LNCaP clone FGC (cell line): ENCODE results near the gene NUDT1.

Source experiments
- DNase-seq: peaks from one replicate; pipeline ENCODE4 v3.0.0-alpha.2; 2011; ENCODE audit warnings: low read depth
- H3K4me3 ChIP-seq: 2 replicates; pipeline ENCODE4 v1.5.1; 2011; ENCODE audit warnings: mild to moderate bottlenecking, low read depth, low read length, control low read depth
- TF ChIP-seq, protein P1 (sequence below): IDR thresholded peaks from 2 replicates; pipeline ENCODE4 v1.5.1; 2012; ENCODE audit warnings: mild to moderate bottlenecking; ENCODE audit not compliant: control insufficient read depth, insufficient read depth; ENCODE audit errors: extremely low read depth

The NUDT1 gene

DNA sequence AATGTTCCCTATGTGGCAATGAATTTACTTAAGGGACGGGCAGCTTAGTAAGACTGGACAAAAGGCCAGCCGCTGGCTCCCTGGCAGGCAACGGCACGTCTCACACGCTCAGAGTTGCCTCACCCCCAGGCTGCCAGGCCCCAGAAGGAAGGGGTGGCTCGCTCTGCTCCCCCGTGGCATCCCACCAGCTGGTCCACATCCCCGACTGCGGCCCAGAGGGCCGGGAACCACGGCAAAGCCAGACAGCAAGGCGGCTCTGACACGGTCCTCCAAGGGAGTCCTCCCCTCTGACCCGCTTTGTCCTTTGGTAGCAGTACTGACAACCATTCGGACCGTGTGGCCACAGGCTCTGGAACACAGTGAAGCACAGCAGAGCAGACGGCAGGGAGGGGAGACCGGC lies 34.1 kb downstream of the NUDT1 start:
- H3K4me3 ChIP-seq = no peak overlapping the region
- TF ChIP-seq, protein P1, sequence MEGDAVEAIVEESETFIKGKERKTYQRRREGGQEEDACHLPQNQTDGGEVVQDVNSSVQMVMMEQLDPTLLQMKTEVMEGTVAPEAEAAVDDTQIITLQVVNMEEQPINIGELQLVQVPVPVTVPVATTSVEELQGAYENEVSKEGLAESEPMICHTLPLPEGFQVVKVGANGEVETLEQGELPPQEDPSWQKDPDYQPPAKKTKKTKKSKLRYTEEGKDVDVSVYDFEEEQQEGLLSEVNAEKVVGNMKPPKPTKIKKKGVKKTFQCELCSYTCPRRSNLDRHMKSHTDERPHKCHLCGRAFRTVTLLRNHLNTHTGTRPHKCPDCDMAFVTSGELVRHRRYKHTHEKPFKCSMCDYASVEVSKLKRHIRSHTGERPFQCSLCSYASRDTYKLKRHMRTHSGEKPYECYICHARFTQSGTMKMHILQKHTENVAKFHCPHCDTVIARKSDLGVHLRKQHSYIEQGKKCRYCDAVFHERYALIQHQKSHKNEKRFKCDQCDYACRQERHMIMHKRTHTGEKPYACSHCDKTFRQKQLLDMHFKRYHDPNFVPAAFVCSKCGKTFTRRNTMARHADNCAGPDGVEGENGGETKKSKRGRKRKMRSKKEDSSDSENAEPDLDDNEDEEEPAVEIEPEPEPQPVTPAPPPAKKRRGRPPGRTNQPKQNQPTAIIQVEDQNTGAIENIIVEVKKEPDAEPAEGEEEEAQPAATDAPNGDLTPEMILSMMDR = no peak
- no peak for DNase-seq

DNA sequence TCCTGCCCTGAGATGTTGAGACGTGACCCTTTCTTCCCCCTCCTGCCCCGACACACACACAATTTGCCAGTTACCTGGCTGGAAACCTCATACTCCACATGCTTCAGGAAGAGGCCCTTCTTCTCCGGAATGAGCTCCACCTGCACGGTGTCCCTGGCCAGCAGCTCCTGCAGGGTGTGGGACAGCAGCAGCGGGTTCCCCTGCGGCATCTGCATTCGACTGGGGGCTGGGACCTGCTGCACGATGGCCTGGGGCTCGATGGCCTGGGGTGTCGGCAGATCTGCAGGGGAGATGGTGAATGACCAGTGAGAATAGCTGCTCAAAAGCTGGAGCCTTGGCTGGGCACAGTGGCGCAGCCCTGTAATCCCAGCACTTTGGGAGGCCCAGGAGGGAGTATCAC lies 36.0 kb downstream of the NUDT1 start:
- no peak overlapping the region for H3K4me3 ChIP-seq
- DNase-seq = no peak
- TF ChIP-seq, protein P1 = no peak

DNA sequence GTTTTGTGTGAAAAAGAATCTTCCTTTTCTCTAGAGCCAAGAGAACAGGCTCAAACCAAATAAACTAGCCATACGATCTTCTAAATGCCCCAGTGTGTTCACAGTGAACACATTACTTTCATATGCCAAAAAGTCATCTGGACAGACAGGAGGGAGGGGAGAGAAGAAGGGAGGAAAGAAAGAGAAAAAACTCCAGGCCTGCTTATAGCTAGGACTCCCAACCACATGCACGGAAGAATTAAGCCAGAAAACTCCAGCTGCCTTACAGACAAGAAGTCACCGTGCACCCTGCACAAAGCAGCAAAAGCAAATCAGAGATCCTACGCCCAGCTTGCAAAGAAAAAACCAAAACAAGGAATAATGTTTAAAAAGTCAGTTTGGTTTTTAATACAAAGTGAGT lies 37.9 kb downstream of the NUDT1 start:
- TF ChIP-seq, protein P1 = no peak
- no peak overlapping the region for H3K4me3 ChIP-seq
- no peak for DNase-seq

DNA sequence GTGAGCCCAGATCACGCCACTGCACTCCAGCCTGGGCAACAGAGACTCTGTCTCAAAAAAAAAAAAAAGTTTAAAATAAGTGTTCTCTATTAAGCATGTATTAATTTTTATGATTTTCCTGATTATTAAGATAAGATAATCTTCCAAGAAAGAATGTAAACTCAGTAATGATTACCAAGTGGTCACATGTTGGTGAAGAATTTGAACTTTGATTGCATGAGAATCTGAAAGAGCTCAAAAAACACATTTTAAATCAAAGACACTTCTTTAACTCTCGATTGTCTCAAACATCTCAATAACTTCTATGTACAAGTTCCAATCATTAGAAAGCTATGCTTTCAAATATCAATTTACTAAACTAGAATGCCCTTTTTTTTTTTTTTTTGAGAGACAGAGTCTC lies 38.4 kb downstream of the NUDT1 start:
- no peak for DNase-seq
- TF ChIP-seq, protein P1 = no peak

DNA sequence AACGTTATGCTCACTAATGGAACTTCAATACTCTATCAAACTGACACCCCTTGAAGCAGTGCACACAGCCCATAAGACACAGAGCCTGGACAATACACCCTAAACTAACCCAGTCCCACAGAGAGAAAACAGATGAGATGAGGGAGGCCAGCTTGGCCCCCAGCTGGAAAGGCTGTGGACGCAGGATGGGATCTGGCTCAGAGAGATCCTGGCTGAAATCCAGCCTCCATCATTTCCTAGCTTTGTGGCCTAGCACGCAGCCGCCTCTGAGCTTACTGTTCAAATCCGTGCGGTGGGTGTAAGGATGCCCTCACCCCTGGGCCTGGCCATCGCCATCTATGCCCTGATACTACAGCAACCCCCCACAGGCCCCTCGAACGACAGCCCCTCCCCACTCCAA lies 39.5 kb downstream of the NUDT1 start:
- TF ChIP-seq, protein P1 = no peak
- no peak for DNase-seq

More for the DNA sequence above, 38.4 kb downstream of the NUDT1 start:
- no peak overlapping the region for H3K4me3 ChIP-seq

DNA sequence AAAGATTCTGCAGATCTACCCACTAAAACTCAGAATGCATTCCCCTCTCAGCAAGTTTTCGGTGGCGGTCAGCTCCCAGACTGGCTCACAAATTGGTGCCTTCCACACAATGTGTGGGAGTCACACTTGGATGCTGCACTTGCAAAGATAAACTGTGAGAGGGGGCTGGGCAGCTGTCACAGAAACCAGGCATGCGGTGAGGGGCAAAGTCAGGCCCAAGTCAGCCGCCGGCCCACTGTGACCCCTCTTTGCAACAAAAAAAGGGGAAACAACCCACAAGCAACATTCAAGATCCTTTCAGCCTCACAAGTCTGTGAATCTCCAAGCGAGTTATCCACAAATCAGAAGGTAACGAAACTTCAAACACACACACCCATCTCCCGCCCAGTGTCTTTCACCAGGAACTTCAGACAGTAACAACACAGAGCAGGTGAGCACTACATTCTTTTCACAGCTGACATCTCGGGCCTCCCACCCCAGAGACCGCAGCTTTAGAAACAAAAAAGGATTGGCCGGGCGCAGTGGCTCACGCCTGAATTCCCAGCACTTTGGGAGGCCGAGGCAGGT lies 40.2 kb downstream of the NUDT1 start:
- no peak for DNase-seq
- TF ChIP-seq, protein P1 = no peak
- no peak overlapping the region for H3K4me3 ChIP-seq

More for the DNA sequence above, 39.5 kb downstream of the NUDT1 start:
- H3K4me3 ChIP-seq = no peak overlapping the region

DNA sequence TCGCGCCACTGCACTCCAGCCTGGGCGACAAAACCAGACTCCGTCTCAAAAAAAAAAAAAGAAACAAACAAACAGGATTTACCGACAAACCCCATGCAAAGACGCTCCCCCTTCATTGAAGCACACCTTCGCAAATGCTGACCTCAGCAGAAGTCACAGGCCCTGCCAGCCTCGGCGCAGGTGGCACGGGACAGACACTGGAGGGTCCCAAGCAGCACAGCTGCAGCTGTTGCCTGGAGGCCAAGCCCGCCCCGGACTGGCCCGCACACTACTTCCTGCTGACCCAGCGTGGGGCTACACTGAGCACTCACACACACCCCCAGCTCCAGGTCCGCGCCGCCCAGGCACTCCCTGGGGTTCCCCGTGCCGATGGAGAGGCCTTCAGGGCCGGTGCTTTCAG lies 41.0 kb downstream of the NUDT1 start:
- H3K4me3 ChIP-seq = no peak overlapping the region
- DNase-seq = no peak
- TF ChIP-seq, protein P1 = no peak
